ENCODE measurements around the gene ADIG.

The ADIG gene

DNA sequence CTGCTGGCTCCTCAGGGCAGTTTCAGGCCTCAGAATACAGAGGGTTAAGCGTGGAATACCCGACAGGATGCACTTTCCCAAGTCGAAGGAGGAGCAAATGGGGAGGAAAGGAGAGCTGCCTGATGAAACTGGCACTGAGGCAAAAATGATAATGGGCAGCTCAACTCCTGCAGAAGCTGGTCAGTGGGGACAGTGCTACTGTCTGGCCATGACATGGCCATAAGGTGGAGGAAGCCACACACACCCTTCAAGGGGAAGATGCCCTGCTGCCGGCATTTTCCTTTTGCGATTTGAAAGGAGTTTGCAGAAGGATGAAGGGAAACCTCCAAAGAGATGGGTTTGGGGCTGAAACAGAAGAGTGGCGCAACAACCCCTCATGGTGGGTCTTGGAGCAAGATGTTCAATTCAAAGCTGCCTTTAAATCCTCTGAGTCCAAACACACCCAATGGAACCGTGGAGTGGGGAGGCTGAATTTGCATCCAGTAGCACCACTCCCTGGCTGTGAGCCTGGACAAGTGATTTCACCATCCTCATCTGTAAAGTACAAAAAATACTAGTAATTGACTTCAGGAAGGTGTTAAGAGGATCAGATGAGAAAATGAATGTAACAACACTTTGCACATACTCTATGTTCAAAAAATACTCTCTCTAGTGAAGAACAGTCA, 3.2 kb downstream of the ADIG start:
- Histone ChIP-seq H3K4me3 (replicated peaks; ENCODE audit: low read depth, low read length) (no peak overlapping the region), H3K36me3 (ENCODE audit: control insufficient read depth, insufficient read depth, low read length) (no peaks in the 10 kb centered on the region), H3K27me3 (replicated peaks; ENCODE audit: control insufficient read depth, insufficient read depth, low read length) (no peaks in the 10 kb centered on the region)
- no peak for DNase-seq (ENCODE audit: extremely low read depth, insufficient read length)
- TF ChIP-seq, protein P1, sequence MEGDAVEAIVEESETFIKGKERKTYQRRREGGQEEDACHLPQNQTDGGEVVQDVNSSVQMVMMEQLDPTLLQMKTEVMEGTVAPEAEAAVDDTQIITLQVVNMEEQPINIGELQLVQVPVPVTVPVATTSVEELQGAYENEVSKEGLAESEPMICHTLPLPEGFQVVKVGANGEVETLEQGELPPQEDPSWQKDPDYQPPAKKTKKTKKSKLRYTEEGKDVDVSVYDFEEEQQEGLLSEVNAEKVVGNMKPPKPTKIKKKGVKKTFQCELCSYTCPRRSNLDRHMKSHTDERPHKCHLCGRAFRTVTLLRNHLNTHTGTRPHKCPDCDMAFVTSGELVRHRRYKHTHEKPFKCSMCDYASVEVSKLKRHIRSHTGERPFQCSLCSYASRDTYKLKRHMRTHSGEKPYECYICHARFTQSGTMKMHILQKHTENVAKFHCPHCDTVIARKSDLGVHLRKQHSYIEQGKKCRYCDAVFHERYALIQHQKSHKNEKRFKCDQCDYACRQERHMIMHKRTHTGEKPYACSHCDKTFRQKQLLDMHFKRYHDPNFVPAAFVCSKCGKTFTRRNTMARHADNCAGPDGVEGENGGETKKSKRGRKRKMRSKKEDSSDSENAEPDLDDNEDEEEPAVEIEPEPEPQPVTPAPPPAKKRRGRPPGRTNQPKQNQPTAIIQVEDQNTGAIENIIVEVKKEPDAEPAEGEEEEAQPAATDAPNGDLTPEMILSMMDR (IDR thresholded peaks at IDR 0.05; ENCODE audit: insufficient read depth, low read length, poor library complexity, severe bottlenecking), result no peak

DNA sequence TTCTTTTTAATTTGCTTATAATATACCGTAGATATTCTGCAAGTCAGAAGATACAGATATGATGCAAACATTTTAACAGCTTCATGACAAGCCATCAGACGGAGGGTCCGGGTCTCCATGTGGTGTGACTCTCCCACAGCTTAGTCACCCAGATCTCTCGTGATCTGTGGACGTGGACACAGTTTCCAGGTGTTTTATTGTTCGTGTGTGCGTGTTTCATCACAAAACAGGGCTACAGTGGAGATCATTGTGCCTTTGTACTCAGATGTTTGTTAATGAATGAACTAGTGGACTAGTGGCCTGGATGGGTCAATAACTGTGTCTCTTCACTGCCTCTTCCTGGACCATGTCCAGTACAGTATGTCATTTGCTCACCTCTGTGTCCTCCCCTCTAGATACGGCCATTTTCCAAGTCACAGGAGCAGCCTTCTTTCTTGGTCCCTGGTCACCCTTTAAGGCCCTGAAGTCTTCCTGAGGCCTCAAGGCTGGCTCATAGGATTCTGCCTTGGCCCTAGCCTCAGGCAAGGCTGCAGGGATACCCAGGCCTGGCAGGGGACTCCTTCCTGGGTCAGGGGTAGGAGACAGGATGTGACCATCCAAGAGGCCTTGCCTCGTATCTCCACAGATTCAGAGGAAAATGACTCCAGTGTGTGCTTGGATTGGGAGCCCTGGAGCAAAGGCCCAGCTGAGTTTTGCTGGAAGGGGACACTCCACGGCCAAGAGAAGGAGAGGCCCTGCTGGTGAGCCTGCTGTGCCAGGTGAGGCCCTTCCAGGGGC, 4.6 kb downstream of the ADIG start:
- no peak for DNase-seq (ENCODE audit: extremely low read depth, insufficient read length)
- Histone ChIP-seq H3K27me3 (replicated peaks; ENCODE audit: control insufficient read depth, insufficient read depth, low read length) (peaks cover 2% of the 10 kb centered on the region; the same call in 1 of the 2 replicates), H3K36me3 (ENCODE audit: control insufficient read depth, insufficient read depth, low read length) (no peaks in the 10 kb centered on the region), H3K4me3 (replicated peaks; ENCODE audit: low read depth, low read length) (no peak overlapping the region)
- TF ChIP-seq, protein P1 (IDR thresholded peaks at IDR 0.05; ENCODE audit: insufficient read depth, low read length, poor library complexity, severe bottlenecking), result no peak

DNA sequence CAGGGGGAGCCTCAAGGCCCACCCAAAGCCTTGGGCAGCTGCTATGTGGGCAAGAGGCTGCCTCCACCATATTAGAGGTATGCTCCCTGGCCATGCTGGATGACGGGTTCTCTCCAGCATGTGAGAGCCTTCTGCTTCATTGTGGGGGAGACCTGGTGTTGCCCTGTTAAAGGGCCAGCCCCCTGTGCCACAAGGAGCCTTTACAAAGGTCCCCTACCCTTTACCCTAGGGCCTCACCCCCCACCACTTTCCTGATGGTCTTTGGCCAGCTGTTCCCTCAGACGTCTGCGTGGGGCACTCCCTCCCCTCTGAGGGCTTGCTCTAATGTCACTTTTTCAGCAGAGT, 5.2 kb downstream of the ADIG start:
- no peaks in the 10 kb centered on the region for H3K36me3 ChIP-seq (ENCODE audit: control insufficient read depth, insufficient read depth, low read length)
- H3K27me3 ChIP-seq (replicated peaks; ENCODE audit: control insufficient read depth, insufficient read depth, low read length), result peaks cover 2% of the 10 kb centered on the region; the same call in 1 of the 2 replicates
- no peak overlapping the region for H3K4me3 ChIP-seq (replicated peaks; ENCODE audit: low read depth, low read length)
- TF ChIP-seq, protein P1 (IDR thresholded peaks at IDR 0.05; ENCODE audit: insufficient read depth, low read length, poor library complexity, severe bottlenecking), result no peak
- no peak for DNase-seq (ENCODE audit: extremely low read depth, insufficient read length)

DNA sequence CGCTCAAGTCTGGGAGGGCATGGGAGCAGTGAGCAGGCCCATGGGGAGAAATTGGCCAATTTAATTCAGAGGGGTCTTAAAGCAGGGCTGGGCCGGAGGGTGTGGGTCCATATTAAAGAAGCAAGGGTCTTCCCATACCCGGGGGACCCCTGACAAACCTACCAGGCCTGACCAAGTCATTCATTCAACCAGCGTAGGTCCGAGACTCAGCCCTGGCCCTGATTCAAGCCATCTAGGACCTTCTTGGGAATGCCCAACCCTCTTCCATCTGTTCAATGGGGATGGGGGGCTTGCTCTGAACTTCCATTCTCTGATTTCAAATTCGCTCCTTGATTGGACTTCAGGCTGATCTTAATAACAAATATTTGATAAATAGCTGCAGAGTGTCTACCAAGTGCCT, 7.3 kb downstream of the ADIG start:
- TF ChIP-seq, protein P1 (IDR thresholded peaks at IDR 0.05; ENCODE audit: insufficient read depth, low read length, poor library complexity, severe bottlenecking), result no peak
- Histone ChIP-seq H3K4me3 (replicated peaks; ENCODE audit: low read depth, low read length) (no peak overlapping the region), H3K36me3 (ENCODE audit: control insufficient read depth, insufficient read depth, low read length) (no peaks in the 10 kb centered on the region), H3K27me3 (replicated peaks; ENCODE audit: control insufficient read depth, insufficient read depth, low read length) (peaks cover 3% of the 10 kb centered on the region; the same call in 1 of the 2 replicates)
- no peak for DNase-seq (ENCODE audit: extremely low read depth, insufficient read length)

DNA sequence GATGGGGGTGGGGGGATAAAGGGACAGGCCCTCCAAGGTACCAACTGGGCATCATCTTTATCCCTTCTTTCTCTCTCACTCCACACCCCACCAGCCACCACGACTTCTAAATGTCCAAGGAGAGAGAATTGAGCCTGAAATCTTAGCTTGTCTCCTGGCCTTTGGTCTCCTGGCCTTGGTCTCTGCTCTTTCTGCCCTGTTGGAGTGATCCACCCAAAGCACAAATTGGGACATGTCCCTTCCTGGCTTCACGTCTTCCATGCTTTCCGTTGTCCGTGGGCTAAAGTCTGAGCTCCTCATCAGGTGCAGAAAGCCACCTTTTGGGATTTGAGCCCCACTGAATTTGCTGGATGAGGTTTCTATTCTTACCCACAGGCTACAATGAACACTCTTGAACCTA, 8.4 kb downstream of the ADIG start:
- DNase-seq (ENCODE audit: extremely low read depth, insufficient read length), result no peak
- Histone ChIP-seq H3K36me3 (ENCODE audit: control insufficient read depth, insufficient read depth, low read length) (no peaks in the 10 kb centered on the region), H3K4me3 (replicated peaks; ENCODE audit: low read depth, low read length) (no peak overlapping the region), H3K27me3 (replicated peaks; ENCODE audit: control insufficient read depth, insufficient read depth, low read length) (peaks cover 3% of the 10 kb centered on the region; the same call in 1 of the 2 replicates)
- TF ChIP-seq, protein P1 (IDR thresholded peaks at IDR 0.05; ENCODE audit: insufficient read depth, low read length, poor library complexity, severe bottlenecking), result no peak
